ENCODE measurements around the gene CD1E. TPM values are rescaled to one million over a fixed set of nuclear protein-coding genes. Genes with fewer than 3 reads are reported as not detected.
"Not testable (repeated sequence)": the region's sequence is repeated elsewhere in the genome, so short reads cannot be mapped to it uniquely, and the experiment has no call there.

The CD1E gene
- total RNA-seq, 1 donor from 2014 or later: not detected

DNA sequence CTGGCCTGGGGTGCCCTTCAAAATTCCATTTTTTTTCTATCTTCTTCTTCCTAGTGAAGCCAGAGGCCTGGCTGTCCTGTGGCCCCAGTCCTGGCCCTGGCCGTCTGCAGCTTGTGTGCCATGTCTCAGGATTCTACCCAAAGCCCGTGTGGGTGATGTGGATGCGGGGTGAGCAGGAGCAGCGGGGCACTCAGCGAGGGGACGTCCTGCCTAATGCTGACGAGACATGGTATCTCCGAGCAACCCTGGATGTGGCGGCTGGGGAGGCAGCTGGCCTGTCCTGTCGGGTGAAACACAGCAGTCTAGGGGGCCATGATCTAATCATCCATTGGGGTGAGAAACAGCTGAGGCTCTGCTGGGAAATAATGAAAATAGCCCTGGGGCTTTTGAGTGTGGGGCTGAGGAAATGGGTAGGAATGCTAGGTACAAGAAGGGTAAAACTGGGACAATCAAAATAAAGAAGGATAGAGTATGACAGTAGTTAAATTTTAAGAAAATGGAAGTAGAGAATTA, 2.1 kb downstream of the CD1E start:
- intact Hi-C loops (cut with DNase I): no loop called here
- ATAC-seq: no peak
- peak; percentile 62 for DNase-seq (ENCODE audit: missing footprints)

DNA sequence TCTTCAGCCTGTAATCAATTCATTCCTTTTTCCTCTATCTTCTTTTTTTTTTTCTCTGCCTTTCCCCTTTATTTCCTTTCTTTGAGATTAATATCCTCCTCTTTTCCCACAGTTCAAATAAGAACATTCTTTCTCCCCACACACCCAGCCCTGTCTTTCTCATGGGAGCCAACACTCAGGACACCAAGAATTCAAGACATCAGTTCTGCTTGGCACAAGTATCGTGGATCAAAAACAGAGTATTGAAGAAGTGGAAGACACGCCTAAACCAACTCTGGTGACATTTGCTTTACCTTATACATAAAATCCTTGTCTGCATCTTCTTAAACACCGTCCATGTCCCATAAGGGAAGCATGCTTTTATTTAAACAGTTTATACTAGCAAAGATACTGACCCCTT, 2.9 kb downstream of the CD1E start:
- intact Hi-C loops (cut with DNase I): no loop called here
- ATAC-seq: no peak
- DNase-seq (ENCODE audit: missing footprints): no peak

DNA sequence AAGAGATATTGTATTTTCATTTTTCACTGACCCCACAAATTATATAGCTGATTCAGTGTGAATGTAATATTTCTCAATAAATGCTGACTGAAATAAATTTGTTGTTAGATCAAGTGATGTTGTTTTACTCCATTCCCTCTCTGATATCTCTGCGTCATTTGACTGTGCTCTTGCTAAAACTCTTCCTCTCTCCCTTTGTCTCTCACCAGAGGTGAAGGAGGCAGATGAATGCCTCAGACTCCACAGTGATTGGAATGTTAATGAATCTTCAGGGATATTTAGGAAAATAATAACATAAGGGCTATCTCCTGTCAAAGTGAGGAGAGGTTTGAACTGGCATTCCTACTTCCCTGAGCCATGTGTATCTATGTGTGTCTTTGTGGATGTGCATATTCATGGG, 3.7 kb downstream of the CD1E start:
- no peak for DNase-seq (ENCODE audit: missing footprints)
- intact Hi-C loops (cut with DNase I): no loop called here
- no peak for ATAC-seq

DNA sequence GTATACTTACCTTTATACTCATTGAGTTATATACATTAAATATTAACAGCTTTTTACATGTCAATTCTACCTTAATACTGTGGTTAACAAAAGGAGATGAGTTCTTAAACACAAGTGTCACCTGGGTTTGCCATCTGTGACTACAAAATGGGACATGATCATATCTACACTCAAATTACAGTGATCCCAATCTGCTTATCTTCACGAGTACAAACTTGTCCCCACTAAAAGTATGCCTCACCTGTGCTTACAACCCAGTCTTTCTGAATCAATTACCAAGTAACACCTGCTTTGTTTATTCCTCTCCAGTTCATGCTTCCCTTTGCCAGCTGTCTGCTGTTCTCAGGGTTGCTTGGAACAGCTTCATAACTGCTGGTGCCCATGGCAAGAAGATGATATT, 8.8 kb downstream of the CD1E start:
- ATAC-seq (no peak), DNase-seq (ENCODE audit: missing footprints) (no peak)
- intact Hi-C loops (cut with DNase I): no loop called here

DNA sequence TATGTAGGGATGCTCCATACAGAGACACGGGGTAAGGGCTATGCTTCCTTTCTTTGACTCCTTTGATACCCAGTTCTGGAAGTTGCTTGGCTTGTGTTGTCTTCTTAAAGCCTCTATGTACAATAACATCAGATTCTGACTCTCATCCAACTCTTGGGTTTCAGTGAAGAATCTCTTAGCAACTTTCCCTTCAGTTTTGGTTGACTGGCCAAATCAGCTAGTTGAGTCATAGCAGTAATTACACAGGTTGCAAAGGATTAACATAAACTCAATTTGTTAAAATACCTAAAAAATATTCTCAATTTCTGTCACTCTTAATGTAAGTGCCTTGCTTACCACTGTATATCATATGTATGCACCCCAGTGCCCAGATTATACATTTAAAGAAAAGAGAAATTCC, 9.2 kb downstream of the CD1E start:
- intact Hi-C loops (cut with DNase I): no loop called here
- no peak for DNase-seq (ENCODE audit: missing footprints)
- ATAC-seq: no peak

DNA sequence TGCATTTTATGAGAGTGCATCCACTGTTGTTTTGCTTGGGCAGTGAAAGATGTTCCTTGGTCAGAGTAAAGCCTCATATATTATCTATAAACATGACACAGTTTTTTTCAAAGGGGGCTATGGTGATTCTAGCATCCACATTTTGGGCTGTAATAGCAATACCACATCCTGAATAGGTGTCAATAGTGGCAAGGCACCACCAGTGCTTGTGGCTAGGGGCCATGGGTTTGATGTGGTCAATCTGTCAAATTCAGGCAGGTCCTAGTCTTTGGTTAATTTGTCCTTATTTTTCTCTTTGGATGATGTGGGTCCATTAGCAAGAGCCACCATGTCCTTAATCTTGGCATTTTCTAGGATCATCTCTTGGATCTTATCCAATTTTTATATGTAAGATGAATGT, 13.1 kb downstream of the CD1E start:
- DNase-seq (ENCODE audit: missing footprints) (no peak), ATAC-seq (no peak)
- intact Hi-C loops (cut with DNase I): no loop called here

DNA sequence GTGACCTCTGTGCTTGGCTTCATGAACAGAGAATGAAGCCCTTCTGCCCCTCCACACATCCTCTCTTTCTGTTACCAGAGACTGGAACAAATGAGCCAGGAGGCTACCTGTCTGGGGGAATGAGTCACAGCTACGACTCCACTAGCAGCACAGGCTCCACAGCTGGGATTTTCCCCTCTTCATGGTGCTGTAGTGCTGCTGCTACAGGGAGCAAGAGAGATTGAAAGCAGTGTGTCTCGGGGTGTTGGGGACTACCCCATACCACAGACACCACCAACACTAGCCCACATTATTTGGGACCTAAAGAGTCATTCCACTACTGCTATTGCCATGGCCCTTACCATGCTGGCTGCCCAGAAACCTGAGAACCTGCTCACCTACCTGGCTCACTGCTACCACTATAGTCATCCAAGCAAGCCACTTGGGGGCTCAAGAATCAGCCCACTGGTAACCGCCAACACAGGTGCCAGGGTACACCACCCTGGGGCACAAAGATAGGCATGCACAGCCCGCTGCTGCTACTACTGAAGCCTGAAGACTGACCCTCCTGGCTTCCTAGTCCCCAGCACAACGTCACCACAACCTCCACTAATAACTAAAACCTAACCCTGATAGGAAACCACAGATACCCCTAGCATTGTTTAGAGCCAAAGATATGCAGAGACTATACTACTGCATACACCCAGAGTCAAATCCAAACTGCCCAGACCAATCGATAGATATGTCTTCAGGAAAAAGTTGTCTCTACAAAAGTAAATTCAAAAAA, 17.7 kb downstream of the CD1E start:
- DNase-seq (ENCODE audit: missing footprints) (no peak), ATAC-seq (no peak)
- intact Hi-C loops (cut with DNase I): no loop called here

DNA sequence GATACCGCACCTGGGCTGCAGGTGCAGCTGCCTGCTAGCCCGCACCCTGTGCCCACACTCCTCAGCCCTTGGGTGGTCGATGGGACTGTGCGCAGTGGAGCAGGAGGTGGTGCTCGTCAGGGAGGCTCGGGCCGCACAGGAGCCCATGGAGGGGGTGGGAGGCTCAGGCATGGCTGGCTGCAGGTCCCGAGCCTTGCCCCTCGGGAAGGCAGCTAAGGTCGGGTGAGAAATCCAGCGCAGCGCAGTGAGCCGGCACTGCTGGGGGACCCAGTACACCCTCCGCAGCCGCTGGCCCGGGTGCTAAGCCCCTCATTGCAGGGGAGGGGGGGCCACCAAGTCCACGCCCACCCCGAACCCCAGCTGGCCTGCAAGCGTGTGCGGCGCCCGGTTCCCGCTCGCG, 20.4 kb downstream of the CD1E start:
- ATAC-seq; intact Hi-C loops (cut with DNase I): not testable (repeated sequence)
- peak; percentile 22 for DNase-seq (ENCODE audit: missing footprints)

DNA sequence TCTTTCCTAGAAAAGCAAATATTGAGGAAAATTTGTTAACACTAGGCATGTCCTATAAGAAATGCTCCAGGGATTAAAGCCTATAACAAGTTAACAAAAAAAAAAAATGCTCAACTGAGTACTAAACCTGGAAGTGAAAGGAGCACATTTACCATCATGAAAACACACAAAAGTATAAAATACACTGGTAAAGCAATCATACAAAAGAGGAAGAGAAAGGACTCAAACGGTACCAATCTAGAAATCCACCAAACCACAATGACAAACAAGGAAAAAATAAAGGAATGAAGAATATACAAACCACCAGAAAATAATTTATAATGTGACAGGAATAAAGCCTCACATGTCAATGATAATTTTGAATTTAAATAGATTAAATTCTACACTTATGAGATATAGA, 21.2 kb downstream of the CD1E start:
- intact Hi-C loops (cut with DNase I): no loop called here
- no peak for ATAC-seq
- DNase-seq (ENCODE audit: missing footprints): no peak

DNA sequence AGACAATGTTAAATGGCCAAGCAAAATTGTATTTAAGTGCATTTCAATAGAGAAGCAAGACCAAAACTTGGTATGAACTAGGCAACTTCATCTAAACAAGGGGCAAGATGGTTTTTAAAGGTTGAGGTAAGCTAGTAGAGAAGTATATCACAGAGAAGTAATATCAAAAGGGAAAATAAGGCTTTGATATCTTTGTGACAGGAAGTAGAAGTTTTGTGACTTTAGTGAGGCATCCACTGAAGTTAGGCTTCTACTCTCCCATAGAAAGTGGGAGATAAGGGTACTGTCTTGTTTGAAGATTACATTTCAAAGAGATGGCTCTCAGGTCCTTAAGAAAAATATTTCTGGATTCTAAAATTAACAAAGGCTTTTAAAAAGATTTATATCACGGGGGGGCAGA, 36.6 kb downstream of the CD1E start:
- DNase-seq (ENCODE audit: missing footprints) (no peak), ATAC-seq (no peak)
- intact Hi-C loops (cut with DNase I): no loop called here

DNA sequence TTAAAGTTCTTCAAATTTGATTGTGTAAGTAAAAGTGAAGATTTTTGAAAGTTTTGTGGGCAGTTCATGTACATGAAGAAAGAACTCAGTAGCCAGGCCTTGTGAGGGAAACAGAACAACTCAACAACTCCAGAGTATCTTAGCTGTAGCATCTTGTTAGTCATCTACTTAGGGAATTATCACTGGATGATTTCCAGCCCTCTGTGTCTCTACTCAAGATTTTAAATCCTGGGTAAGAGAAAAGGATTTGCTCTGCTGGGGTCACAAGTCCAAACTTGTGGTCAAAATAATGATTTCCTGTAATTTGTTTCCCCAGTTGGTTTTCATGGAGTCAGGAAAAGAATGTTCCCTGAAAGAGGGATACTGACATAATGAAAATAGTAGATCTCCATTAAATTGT, 37.4 kb downstream of the CD1E start:
- no peak for DNase-seq (ENCODE audit: missing footprints)
- intact Hi-C loops (cut with DNase I): no loop called here
- no peak for ATAC-seq

DNA sequence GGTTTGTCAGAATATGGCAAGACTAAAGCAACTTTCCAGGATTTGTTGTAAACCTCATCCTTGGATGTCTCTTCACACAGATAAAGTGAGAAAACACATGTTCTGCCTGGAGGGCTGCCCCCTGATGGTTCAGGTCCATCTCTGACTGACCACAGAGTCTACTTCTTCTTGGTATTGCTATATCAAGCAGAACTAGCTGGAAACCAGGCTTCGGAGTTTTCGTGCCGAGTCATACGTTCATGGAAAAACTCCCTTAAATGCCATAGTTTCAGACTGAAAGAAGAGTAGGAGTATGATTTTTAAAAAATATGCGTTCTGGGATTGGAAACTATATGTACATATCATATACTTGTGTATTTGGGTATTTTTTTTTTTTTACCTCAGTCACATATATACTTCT, 39.8 kb downstream of the CD1E start:
- no peak for DNase-seq (ENCODE audit: missing footprints)
- intact Hi-C loops (cut with DNase I): no loop called here
- no peak for ATAC-seq

DNA sequence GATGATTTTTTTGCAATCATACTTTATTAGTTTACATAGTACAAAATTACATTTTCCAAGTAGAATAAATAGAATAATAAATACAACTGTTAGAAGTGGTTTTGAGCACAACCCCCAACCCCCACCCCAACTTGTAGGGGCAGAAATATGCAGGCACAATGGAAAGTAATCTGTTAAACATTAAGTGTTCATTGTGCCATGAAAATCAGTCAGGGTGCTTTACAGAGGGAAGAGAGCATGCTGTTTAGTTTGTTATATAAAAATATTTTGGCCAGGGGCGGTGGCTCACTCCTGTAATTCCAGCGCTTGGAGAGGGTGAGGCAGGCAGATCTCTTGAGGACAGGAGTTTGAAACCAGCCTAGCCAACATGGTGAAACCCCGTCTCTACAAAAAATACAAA, 43.0 kb downstream of the CD1E start:
- ATAC-seq (no peak), DNase-seq (ENCODE audit: missing footprints) (no peak)
- intact Hi-C loops (cut with DNase I): no loop called here

DNA sequence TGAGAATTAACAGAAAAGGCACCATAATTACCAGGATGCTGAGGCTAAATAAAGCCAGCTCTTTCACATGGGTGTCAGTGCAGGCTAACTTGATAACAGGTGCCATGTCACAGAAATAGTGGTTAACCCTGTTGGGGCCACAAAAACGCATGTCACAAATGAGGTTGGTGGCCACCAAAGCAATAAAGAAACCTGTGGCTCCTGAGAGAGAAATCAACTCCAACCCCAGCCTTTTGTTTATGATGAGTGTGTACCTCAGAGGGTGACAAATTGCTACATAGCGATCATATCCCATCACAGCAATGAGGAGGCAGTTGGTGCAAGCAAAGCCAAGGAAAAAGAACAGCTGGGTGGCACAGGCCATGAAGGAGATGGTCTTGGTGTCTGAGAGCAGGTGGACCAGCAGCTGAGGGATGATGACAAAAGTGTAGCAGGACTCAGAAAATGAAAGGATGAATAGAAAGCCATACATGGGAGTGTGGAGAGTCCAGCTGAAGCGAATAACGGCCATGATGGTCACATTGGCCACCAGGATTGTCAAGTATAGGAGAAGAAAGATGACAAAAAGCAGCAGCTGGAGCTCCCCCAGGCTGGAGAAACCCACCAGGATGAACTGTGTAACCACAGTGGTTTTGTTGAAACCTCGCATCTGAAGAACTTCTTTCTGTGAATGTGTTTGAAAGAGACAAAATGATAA, 45.3 kb downstream of the CD1E start, which contains the start of gene OR10T2:
Gene OR10T2, minus strand, starts transcription at position 649 of the 697 bp plus-strand sequence. Its CDS starts 0 bp downstream, at position 649.
- intact Hi-C loops (cut with DNase I): no loop called here
- DNase-seq (ENCODE audit: missing footprints): no peak

DNA sequence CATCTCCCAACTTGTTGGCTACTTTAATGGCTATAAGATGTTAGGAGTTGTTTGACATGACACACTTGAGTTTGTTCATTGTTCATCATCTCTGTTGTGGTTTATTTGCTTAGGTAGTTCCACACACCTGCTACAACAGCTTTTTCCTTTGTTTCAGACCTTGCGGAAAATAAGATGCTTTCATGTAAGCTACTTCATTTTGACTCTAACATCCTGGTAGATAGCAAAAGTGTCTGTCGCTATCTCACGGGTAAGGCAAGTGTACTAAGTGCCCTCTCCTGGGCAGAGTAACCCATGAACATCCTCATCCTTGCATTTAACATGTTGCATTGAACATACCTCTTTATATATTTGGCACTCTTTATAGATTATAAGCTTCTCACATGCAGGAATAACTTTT, 47.2 kb downstream of the CD1E start:
- DNase-seq (ENCODE audit: missing footprints) (no peak), ATAC-seq (no peak)
- intact Hi-C loops (cut with DNase I): no loop called here

More for the DNA sequence above, 45.3 kb downstream of the CD1E start, which contains the start of gene OR10T2:
- ATAC-seq: no peak

DNA sequence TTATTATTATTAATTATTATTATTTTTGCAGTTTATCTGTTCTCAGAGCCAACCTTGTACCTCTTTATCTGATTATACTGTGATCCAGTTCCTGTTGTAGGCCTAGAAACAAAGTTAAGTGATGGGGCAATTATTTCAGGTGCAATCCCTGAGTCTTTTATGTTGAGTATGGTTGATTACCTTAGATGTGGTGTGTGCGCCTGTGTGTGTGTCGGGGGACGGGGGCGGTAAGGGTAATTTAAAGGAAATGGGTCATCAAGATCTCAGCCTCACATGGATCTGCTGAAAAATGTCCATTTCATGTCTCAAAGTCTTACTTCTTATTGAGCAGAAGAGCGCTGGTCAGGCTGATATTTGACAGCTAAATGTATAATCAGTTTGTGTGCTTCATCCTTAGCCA, 53.4 kb downstream of the CD1E start:
- intact Hi-C loops (cut with DNase I): no loop called here
- DNase-seq (ENCODE audit: missing footprints) (no peak), ATAC-seq (no peak)

Data from Right ventricle myocardium inferior (tissue), 1 donor.